ENCODE data around the gene LIMK2.

DNA sequence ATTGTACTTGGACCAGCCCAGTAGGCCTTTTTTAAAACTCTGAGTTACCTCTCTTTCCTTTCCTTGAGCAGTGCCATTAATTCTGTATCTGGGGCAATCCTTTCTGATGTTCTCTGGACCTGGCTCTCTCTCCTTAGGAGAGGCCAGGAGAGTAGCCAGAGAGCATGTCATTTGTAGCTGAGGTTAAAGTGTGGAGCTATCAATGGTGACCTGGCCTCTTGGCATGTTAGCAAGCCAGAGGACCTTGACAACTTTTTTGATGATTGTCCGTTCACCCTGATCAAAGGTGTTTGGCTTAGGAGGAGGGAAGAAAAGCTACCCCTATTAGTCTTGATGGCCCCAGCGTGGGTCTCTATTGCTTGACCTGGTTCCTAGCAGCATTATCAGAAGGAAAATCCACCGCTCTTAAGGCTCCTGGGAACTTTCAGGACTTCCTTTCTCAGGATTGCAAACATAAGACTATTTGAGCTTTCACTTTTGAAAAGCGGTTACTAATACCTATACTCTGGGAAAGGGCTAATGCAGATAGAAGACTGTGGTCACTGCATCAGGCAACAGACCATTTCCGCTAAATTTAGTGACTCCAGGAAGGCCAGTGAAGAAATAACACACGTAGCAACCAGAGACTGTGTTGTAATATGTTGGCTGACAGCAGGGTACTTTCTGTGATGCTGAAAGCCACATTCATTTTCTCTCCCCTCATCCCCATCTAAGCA, 18.2 kb downstream of the LIMK2 start:
- no peak for TF ChIP-seq POLR2A (IDR thresholded peaks at IDR 0.05; ENCODE audit: low read length)
- no peak for TF ChIP-seq GATA1 (IDR thresholded peaks at IDR 0.05; ENCODE audit: low read depth, low read length)
